ENCODE measurements around the gene PHRF1.

PHRF1 gene

GRCh38 chr11:575996-576768 lies at the start of gene PHRF1:
TSS of gene PHRF1 (plus strand) at chr11:576470. CDS start at chr11:581513, 5,043 bp downstream.
- DNase-seq, result peak; percentile 100

- no peak for DNase-seq
Observed at GRCh38 chr11:528166-528814, 48.0 kb upstream of the PHRF1 start.

- no peak for DNase-seq
Observed at GRCh38 chr11:528815-529727, 47.2 kb upstream of the PHRF1 start.

GRCh38 chr11:529728-530411 lies 46.4 kb upstream of the PHRF1 start:
- DNase-seq, result no peak

GRCh38 chr11:530960-531831 lies 45.1 kb upstream of the PHRF1 start:
- no peak for DNase-seq

- DNase-seq, result no peak
Observed at GRCh38 chr11:531919-532526, 44.2 kb upstream of the PHRF1 start.

GRCh38 chr11:532527-532985 lies 43.7 kb upstream of the PHRF1 start:
- DNase-seq, result no peak

GRCh38 chr11:532986-533585 lies 43.2 kb upstream of the PHRF1 start:
- DNase-seq, result no peak

- DNase-seq, result no peak
Observed at GRCh38 chr11:533586-534395, 42.5 kb upstream of the PHRF1 start.

- peak; percentile 17 for DNase-seq
Observed at GRCh38 chr11:534396-535209, 41.7 kb upstream of the PHRF1 start.

- no peak for DNase-seq
Observed at GRCh38 chr11:535210-535518, 41.1 kb upstream of the PHRF1 start.

- DNase-seq, result peak; percentile 94
Observed at GRCh38 chr11:535519-536454, 40.5 kb upstream of the PHRF1 start, which contains the start of gene HRAS. TSS of gene HRAS (minus strand) at chr11:535576.

- no peak for DNase-seq
Observed at GRCh38 chr11:536841-537621, 39.2 kb upstream of the PHRF1 start, which contains the start of gene LRRC56. TSS of gene LRRC56 (plus strand) at chr11:537527. CDS start at chr11:540685, 3,158 bp downstream.

GRCh38 chr11:537622-538430 lies 38.4 kb upstream of the PHRF1 start:
- no peak for DNase-seq

GRCh38 chr11:538431-539051 lies 37.7 kb upstream of the PHRF1 start:
- DNase-seq, result no peak

All from NCI-H2227 treated with DMSO at 0.1 percent for 48 hours (cell line).